Panc1 (cell line): ENCODE results near the gene MRPS12. TPM values are rescaled to one million over a fixed set of nuclear protein-coding genes. Genes with fewer than 3 reads are reported as not detected.

Source experiments
- ATAC-seq: fragments of 200-7000 bp; cut with Tn5 transposase; 2 replicates; pipeline ENCODE4 v1.9.1; 2020; ENCODE audit warnings: mild to moderate bottlenecking, moderate library complexity
- BruUV-seq: library from RNA; stranded (reverse); fragments of 400-500 nt; replicated peaks from 2 replicates; lab custom pipeline; 2021; lab: Mats Ljungman, UMichigan
- CTCF ChIA-PET: fragments of 300-600 bp; sonication (Branson Sonifier 250); formaldehyde crosslinking; loops from one replicate; lab custom pipeline; 2022; ENCODE audit warnings: antibody characterized with exemption; lab: Charles Lee
- POLR2A ChIA-PET: fragments of 300-600 bp; sonication (Branson Sonifier 250); formaldehyde crosslinking; loops from one replicate; lab custom pipeline; 2022; ENCODE audit warnings: antibody characterized with exemption; lab: Charles Lee
- DNase-seq: peaks from one replicate; pipeline ENCODE4 v3.0.0-alpha.2; 2010; ENCODE audit warnings: low read depth, low spot score
- H3K27ac ChIP-seq: 2 replicates; pipeline ENCODE4 v1.5.1; 2011; ENCODE audit warnings: mild to moderate bottlenecking, low read length, inconsistent platforms
- H3K27me3 ChIP-seq: fragments of 200-500 bp; sonication (Bioruptor generic); 2 replicates; pipeline ENCODE4 v1.6.0; 2014; ENCODE audit warnings: low read length, inconsistent platforms; ENCODE audit not compliant: control insufficient read depth, insufficient read depth
- H3K36me3 ChIP-seq: fragments of 200-500 bp; sonication (Bioruptor generic); 2 replicates; pipeline ENCODE4 v1.5.1; 2014; ENCODE audit warnings: inconsistent platforms, mild to moderate bottlenecking, low read length, moderate library complexity; ENCODE audit not compliant: control insufficient read depth, insufficient read depth
- H3K4me1 ChIP-seq: 2 replicates; pipeline ENCODE4 v1.5.1; 2011; ENCODE audit warnings: inconsistent platforms, mild to moderate bottlenecking, low read length, moderate library complexity; ENCODE audit not compliant: control insufficient read depth, insufficient read depth
- H3K4me3 ChIP-seq, 2 experiments: 2 replicates each; pipeline ENCODE4 v1.5.1; 2011 to 2012; ENCODE audit warnings: low read depth in 2 of 2, low read length in 2 of 2, mild to moderate bottlenecking in 2 of 2, inconsistent platforms in 1 of 2, moderate library complexity in 1 of 2
- H3K9me3 ChIP-seq: fragments of 200-500 bp; sonication (Bioruptor generic); 2 replicates; pipeline ENCODE4 v1.5.1; 2014; ENCODE audit warnings: low read depth, mild to moderate bottlenecking, inconsistent platforms, low read length, moderate library complexity; ENCODE audit not compliant: control insufficient read depth, insufficient read depth
- POLR2AphosphoS5 ChIP-seq: IDR thresholded peaks from 2 replicates; pipeline ENCODE4 v1.6.1; 2012; ENCODE audit warnings: mild to moderate bottlenecking, low read depth, low read length, moderate library complexity
- SIN3A ChIP-seq: IDR thresholded peaks from 2 replicates; pipeline ENCODE4 v1.6.1; 2012; ENCODE audit warnings: low read depth, mild to moderate bottlenecking, low read length, moderate library complexity, borderline replicate concordance; ENCODE audit not compliant: insufficient read depth
- TCF7L2 ChIP-seq: IDR thresholded peaks from 2 replicates; pipeline ENCODE4 v1.6.1; 2011; ENCODE audit warnings: mild to moderate bottlenecking, low read depth, low read length, inconsistent platforms
- in situ Hi-C: cut with HindIII; loops from 2 replicates; pipeline ENCODE4 v1.10.0; 2016; ENCODE audit warnings: low sequenced_read_pairs, low pct_unique_long_range_greater_than_20kb
- intact Hi-C: fragments of 100-400 bp; cut with micrococcal nuclease; formaldehyde crosslinking; loops from one replicate; pipeline ENCODE4 v1.10.0; 2022; ENCODE audit not compliant: unreplicated experiment
- total RNA-seq: library from RNA; stranded (reverse); gene quantifications from one replicate; pipeline ENCODE4 v1.2.1, GENCODE V29; 2021; ENCODE audit not compliant: unreplicated experiment
- TF ChIP-seq, protein P1 (sequence below), 2 experiments: IDR thresholded peaks; 2 replicates each; pipeline ENCODE4 v1.6.1; 2011 to 2012; ENCODE audit warnings: low read depth in 2 of 2, control low read depth in 1 of 2, low read length in 1 of 2, mild to moderate bottlenecking in 1 of 2, moderate library complexity in 1 of 2; ENCODE audit not compliant: insufficient read depth in 1 of 2
- TF ChIP-seq, protein P2 (sequence below): fragments of 450-650 bp; IDR thresholded peaks from 2 replicates; pipeline ENCODE4 v1.5.1; 2017; ENCODE audit warnings: mild to moderate bottlenecking

MRPS12 gene
- total RNA-seq, 1 experiment from 2014 or later = 511 TPM

DNA sequence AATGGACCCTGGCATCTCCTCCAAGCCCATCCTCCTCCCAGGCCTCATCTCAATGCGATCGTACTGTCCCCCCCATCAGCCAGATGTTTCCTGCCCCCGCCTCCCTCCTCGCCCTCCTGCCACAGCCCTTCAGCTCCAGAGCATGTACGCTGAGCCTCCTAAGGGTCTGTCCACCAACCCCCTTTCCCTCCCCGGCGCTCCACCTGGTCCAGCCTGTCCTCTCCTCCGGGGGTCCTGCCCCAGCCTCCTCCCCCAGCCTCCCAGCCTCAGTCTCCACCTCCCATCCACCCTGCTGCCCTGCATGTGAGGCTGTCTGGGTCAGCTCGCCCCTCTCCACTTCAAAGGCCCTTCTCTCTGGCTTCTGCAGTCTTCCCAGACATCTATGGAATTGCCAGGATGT lies 35.8 kb upstream of the MRPS12 start:
- H3K27ac ChIP-seq = no peak overlapping the region
- DNase-seq (no peak), ATAC-seq (no peak)
- H3K4me1 ChIP-seq = peaks cover 10% of the 10 kb centered on the region
- ChIA-PET CTCF (interaction anchor here (1.2 kb wide), 1 partner anchor 36 kb away, joined by 3 read pairs; the partner anchor contains the start of genes MRPS12 and SARS2), POLR2A (interaction anchor here (0.5 kb wide), 1 partner anchor 371 kb away, joined by 8 read pairs; no protein-coding TSS in a partner anchor)
- no peak overlapping the region for H3K4me3 ChIP-seq
- intact Hi-C loops = loop anchor here (5.0 kb wide), 1 partner anchor 43 kb away; no protein-coding TSS in a partner anchor
- H3K9me3 ChIP-seq = no peaks in the 10 kb centered on the region
- TF ChIP-seq TCF7L2 = no peak
- TF ChIP-seq SIN3A = no peak
- TF ChIP-seq, protein P1, sequence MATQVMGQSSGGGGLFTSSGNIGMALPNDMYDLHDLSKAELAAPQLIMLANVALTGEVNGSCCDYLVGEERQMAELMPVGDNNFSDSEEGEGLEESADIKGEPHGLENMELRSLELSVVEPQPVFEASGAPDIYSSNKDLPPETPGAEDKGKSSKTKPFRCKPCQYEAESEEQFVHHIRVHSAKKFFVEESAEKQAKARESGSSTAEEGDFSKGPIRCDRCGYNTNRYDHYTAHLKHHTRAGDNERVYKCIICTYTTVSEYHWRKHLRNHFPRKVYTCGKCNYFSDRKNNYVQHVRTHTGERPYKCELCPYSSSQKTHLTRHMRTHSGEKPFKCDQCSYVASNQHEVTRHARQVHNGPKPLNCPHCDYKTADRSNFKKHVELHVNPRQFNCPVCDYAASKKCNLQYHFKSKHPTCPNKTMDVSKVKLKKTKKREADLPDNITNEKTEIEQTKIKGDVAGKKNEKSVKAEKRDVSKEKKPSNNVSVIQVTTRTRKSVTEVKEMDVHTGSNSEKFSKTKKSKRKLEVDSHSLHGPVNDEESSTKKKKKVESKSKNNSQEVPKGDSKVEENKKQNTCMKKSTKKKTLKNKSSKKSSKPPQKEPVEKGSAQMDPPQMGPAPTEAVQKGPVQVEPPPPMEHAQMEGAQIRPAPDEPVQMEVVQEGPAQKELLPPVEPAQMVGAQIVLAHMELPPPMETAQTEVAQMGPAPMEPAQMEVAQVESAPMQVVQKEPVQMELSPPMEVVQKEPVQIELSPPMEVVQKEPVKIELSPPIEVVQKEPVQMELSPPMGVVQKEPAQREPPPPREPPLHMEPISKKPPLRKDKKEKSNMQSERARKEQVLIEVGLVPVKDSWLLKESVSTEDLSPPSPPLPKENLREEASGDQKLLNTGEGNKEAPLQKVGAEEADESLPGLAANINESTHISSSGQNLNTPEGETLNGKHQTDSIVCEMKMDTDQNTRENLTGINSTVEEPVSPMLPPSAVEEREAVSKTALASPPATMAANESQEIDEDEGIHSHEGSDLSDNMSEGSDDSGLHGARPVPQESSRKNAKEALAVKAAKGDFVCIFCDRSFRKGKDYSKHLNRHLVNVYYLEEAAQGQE (IDR thresholded peaks at IDR 0.05; ENCODE audit: insufficient read depth in 1 of 2, low read depth in 2 of 2, low read length in 1 of 2) = no peak
- TF ChIP-seq POLR2AphosphoS5 = no peak
- TF ChIP-seq, protein P2, sequence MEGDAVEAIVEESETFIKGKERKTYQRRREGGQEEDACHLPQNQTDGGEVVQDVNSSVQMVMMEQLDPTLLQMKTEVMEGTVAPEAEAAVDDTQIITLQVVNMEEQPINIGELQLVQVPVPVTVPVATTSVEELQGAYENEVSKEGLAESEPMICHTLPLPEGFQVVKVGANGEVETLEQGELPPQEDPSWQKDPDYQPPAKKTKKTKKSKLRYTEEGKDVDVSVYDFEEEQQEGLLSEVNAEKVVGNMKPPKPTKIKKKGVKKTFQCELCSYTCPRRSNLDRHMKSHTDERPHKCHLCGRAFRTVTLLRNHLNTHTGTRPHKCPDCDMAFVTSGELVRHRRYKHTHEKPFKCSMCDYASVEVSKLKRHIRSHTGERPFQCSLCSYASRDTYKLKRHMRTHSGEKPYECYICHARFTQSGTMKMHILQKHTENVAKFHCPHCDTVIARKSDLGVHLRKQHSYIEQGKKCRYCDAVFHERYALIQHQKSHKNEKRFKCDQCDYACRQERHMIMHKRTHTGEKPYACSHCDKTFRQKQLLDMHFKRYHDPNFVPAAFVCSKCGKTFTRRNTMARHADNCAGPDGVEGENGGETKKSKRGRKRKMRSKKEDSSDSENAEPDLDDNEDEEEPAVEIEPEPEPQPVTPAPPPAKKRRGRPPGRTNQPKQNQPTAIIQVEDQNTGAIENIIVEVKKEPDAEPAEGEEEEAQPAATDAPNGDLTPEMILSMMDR = no peak
- H3K27me3 ChIP-seq = no peaks in the 10 kb centered on the region
- no TSS peak for BruUV-seq
- in situ Hi-C loops = no loop called here
- H3K36me3 ChIP-seq = no peaks in the 10 kb centered on the region

DNA sequence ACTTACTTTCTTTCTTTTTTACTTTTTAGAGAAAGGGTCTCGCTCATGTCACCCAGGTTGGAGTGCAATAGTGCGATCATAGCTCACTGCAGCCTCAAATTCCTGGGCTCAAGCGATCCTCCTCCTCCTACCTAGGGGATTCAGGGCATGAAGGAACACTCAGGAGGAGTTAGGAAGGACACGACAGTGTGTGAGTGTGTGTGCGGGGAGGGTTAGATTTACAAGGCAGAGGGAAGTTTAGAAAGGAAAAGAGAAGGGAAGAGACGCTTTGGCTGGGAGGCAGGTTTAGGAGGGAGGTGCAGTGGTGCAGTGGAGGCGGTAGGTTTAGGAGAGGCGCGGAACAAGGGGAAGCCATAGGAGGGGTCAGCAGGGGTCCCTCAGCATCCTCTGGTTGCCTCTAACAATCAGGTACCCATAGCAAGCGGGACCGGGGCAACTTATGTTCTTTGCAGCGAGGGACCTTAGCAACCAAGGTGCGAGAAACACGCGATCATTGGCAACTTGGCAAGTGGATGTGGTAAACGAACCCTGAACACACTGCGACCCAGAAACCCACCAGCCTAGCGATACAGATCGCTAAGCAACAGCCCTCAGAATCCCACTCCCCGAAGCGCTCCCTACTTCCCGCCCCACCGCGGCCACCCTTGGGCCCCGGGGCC lies 31.8 kb upstream of the MRPS12 start:
- no peak for TF ChIP-seq POLR2AphosphoS5
- TF ChIP-seq, protein P2 = no peak
- TF ChIP-seq, protein P1 (IDR thresholded peaks at IDR 0.05; ENCODE audit: insufficient read depth in 1 of 2, low read depth in 2 of 2, low read length in 1 of 2) = no peak
- TF ChIP-seq TCF7L2 = no peak
- no peak for TF ChIP-seq SIN3A
- ChIA-PET POLR2A (no interaction called here), CTCF (no interaction called here)
- H3K27ac ChIP-seq = peak overlapping the region; percentile 66
- peaks cover 15% of the 10 kb centered on the region for H3K4me1 ChIP-seq
- H3K36me3 ChIP-seq = no peaks in the 10 kb centered on the region
- no TSS peak for BruUV-seq
- H3K27me3 ChIP-seq = no peaks in the 10 kb centered on the region
- peaks cover 6% of the 10 kb centered on the region; the same call in 1 of the 2 replicates for H3K9me3 ChIP-seq
- peak overlapping the region; percentile 55 to 75 for H3K4me3 ChIP-seq
- in situ Hi-C loops = no loop called here
- ATAC-seq = peak; percentile 0
- no peak for DNase-seq
- intact Hi-C loops = loop anchor here (5.0 kb wide), 1 partner anchor 47 kb away; no protein-coding TSS in a partner anchor
